HG02870 (cell line): ENCODE measurements around the gene TAS1R3.

ENCODE experiments used
- ATAC-seq: cut with Tn5 transposase; IDR thresholded peaks from one replicate; pipeline ENCODE4 v1.9.1; 2021; ENCODE audit warnings: mild to moderate bottlenecking, moderate library complexity; ENCODE audit not compliant: unreplicated experiment

TAS1R3 gene

DNA sequence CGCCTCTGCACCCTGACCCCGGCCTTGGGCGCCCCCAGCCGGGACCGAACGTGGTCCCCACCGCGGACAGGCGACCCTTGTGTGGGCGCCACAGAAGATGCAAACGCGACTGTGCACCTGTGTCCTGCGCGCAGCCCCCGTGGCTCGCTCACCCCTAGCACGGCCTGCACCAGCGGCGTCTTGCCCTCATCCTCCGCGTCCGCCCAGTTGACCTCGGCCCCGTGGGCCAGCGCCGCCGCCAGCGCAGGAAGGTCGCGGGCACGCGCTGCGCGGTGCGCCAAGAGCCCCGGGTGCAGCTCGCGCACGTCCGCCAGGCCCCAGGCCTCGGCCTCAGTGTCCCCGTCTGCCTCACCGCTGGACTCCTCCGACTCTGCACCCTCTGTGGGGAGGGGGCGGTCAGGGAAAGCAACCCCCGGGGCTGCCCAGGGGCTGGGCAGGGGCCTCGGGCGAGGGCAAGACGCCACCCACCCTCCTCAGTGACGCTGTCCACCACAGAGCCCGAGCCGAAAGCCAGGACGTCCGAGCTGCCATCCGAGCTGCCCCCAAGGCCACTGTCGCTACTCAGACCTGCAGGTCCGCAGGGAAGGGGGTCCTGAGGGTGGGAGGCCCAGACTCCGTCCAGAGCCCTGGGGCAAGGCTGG lies 36.7 kb upstream of the TAS1R3 start:
- no peak for ATAC-seq

DNA sequence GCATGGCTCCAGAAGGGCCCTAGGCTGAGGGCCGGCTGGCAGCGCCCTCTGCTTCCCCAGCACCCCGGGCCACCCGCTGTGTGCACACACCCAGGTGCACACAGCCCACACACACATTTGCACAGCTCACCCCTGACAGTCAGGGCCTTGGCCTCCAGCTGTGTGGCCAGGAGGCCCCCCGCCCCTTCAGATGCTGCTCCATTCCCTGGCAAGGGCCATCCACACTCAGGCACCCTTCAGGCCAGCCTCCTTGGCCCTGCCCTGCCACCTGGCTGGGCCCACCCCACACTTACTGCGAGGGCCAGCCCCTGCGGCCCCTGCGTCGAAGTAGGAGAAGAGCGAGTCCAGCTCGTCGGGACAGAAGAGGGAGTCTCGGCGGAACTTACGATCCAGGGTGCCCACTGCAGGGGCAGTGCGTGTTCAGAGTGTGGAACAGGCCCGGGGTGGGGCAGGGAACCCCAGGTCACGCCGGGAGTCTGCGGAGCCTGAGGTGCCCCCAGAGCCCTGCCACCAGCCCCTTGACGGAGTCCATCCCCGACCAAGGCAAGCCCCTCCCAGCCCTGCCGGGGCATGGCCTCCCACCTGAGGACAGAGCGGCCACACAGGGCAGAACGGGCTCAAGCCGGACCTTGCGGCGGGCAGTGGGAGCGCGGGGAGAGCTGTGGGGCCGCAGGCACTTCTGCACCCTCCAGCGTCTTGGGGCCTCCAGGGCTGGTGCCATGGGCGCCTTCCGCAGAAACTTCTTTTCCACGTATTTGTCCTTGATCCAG lies 35.7 kb upstream of the TAS1R3 start:
- no peak for ATAC-seq

DNA sequence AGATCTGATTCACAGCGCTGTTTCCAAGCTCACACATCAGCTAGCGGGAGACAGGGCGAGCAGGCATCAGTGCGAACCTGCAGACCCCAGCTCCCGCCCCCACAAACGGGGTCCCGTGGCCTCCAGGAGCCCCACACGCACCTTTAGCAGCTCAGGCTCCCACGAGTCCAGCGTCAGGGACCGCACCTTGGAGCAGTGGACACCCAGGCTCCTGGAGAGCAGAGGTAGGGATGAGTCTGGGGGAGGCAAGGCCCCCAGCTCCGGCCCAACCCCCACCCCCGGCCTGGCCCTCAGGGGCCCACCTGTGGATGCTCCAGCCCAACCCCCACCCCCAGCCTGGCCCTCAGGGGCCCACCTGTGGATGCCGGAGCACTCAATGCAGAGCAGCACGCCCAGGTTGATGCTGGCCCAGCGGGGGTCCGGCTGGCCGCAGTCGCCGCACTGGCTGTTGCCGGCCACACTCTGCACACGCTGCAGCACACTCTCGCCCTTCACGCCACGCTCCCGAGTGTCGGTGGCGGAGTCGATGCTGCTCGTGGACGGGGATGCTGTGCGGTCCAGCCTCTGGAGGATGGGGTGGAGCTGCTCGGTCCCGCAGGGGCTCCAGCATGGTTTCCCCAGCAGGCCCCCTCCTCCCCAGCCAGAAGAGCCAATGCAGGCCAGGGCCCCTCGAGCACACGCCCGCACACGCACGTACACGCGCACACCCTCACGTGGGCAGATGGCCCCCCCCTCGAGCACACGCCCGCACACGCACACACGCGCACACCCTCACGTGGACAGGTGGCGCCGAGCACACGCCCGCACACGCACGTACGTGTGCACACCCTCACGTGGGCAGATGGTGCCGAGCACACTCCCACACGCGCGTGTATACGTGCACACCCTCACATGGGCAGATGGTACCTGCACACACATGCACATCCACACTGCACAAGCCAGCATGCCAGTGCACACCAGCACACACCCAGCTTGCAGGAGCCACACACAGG lies 34.7 kb upstream of the TAS1R3 start:
- ATAC-seq: no peak

- ATAC-seq: no peak
These were observed 33.2 kb upstream of the TAS1R3 start for GRCh38 chr1:1297802-1298424.

GRCh38 chr1:1298861-1299685 lies 32.0 kb upstream of the TAS1R3 start:
- no peak for ATAC-seq

DNA sequence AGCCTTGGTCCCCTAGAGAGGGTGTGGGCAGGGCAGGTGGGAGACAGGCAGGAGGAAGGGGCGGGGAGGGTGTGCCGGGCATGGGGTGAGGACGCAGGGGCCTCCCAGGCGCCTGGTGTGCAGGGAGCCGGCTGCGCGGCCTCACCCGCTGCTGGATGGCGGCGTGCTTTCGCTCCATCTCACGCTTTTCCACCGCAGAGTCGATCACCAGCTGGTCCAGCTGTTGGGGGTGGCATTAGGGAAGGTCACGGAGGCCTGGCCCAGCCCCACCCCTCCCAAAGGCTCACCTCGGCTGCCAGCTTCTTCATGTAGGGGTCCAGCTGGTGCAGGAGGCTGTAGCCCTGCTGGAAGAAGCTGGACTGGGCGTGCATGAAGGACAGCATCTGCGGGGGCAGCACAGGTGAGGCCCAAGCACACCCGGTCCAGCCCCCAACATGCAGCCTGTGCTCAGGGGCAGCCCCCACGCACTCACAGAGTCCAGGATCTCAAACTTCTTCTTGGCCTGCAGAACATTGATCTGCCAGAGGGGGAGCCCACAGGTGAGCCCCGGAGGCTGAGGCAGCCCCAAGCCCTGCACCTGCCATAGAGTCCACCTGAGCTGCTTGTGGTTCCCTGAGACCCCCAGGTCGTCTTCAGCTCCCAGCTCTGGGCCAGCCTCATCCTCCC lies 31.3 kb upstream of the TAS1R3 start:
- ATAC-seq: no peak

DNA sequence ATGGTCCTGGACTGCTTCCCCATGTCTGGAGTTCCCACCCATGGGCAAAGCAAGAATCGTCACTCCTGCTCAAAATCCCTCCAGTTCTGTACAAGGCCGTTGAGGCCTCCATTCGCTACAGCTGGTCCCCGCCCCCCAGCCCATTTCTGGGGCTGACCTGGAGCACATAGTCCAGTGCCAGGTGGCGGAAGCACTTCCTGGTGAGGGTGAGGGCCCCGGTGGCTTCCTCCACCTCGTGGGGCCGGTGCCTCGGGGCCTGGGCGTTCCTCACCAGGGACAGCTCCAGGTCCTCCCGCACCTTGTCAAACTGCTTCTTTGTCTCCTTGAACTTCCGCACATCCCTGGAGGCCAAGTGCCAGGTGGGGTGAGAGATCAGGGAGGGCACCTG lies 30.7 kb upstream of the TAS1R3 start:
- ATAC-seq: no peak

DNA sequence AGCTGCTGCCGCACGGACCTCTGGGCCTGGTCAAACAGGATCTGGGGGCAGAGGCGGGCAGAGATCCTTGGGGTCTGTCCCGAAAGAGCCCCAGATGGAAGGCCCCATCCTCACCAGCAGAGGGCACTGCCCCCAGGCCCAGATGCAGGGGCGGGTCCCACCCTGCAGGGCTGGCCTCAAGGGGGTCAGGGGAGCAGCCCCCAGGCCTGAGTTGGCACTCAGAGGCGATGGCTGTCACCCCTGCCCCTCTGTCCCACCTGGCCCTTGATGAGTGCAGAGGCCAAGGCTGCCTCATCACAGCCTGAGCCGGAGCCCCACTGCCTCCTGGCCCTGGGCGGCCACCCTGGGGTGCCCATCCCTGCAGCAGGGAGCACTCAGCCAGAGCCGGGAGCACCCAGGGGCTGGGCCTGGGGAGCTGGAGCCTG lies 29.1 kb upstream of the TAS1R3 start:
- ATAC-seq: no peak

GRCh38 chr1:1302951-1303509 lies 28.1 kb upstream of the TAS1R3 start:
- ATAC-seq: no peak

GRCh38 chr1:1303736-1304135 lies 27.3 kb upstream of the TAS1R3 start:
- ATAC-seq: no peak

GRCh38 chr1:1304331-1305299 lies 26.5 kb upstream of the TAS1R3 start:
- ATAC-seq: no peak

DNA sequence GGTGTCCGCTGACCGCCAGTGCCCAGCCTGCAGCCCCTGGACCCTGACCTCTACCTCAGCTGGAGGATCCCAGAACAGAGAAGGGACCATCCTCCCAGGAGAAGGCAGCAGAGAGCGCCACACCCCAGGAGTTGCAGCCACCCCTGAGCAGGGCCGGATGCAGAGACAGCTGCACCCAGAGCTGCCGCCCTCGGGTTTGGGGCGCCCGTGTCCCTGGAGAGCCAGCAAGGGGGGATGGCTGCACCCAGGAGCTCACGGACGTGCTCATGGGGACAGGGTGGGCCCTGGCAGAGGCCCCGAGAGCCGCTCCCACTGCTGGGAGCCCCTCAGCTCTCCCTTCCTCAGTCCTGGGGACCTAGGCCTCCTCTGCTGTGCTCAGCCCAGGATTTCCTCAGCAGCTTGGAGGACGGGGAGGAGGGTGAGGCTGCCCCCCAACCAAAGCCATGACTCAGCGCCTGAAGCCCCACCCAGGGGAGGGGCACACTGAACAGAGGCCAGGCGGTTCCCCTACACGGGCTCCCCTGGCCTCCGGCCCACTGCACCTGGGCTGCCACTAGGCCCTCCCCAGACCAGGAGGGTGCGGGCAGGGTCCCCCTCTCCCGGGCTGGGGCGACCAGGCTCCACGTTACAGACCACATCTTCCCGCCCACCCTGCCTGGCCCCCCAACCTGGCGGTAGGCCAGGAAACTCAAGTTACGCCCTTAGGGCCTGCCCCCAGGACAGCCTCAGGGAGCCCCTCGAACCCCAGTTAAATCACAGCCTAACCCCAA lies 25.6 kb upstream of the TAS1R3 start:
- no peak for ATAC-seq

- ATAC-seq: no peak
These were observed 24.9 kb upstream of the TAS1R3 start for GRCh38 chr1:1306070-1306660.

DNA sequence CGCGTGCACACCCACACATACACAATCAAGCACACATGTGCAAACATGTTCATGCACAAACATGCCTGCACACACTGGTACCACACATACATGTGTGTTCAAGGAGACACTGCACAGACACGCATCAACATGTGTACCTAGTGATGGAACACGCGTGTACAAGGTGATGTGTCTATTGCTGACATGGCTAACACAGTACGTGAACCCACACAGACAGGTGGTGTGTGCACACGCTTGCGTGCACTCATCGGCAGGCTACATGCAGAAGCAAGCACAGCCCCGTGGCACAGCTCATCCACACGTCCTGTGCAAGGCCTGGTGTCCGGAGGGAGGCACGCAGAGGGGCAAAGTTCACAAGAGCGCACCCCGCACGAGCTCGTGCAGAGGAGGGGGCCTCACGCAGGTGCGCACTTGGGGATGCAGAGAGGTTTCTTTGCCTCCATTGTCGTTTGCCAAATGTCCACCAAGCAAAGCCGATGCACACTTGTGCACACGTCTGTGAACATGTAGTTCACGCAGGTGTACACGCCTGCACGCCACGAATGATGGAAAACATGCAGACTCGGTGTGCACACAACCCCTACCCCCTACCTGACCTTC lies 24.3 kb upstream of the TAS1R3 start:
- ATAC-seq: no peak

DNA sequence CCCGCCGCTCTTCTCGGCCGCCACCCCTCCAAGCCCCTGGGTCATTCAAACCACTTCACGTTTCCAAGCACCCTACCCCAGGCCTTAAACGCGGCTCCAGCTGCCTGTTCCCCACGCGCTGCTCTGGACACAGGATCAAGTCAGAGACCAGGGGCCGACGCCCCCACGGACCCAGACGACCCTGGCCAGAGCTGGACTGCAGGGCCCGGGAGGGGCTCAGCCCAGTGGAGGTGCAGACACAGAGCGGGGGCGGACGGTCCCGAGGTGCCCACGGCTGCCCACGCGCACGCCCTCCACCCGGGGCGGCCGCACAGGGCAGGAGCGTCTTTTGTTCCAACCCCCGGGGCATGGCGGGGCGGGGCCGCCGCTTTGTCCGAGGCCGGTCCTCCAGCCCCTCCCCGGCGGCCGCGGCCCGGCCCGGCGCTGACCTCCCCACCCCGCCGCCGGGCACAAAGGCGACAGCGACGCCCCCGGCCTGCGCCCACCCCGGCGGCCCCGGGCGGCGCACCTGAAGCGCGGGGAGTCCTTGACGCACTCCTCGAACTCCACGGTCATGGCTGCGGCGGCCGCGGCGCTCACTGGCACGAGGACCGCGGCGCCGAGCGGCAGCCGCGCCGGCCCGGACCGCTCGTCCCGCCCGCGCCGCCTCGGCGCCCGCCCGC lies 23.7 kb upstream of the TAS1R3 start:
- no peak for ATAC-seq
